Measurements from ENCODE around the gene YIPF4.
A peak's percentile ranks its signal among the peaks of the same experiment; 100 is the strongest.
"Not testable (repeated sequence)": the region's sequence is repeated elsewhere in the genome, so short reads cannot be mapped to it uniquely, and the experiment has no call there.

Gene YIPF4

GRCh38 chr2:32289165-32289999 is 11.7 kb downstream of the YIPF4 start:
- DNase-seq (ENCODE audit: low spot score): peak; percentile 20

GRCh38 chr2:32290000-32290339 is 12.3 kb downstream of the YIPF4 start:
- DNase-seq (ENCODE audit: low spot score): no peak

GRCh38 chr2:32291746-32292145 is 14.0 kb downstream of the YIPF4 start:
- no peak for DNase-seq (ENCODE audit: low spot score)

DNA sequence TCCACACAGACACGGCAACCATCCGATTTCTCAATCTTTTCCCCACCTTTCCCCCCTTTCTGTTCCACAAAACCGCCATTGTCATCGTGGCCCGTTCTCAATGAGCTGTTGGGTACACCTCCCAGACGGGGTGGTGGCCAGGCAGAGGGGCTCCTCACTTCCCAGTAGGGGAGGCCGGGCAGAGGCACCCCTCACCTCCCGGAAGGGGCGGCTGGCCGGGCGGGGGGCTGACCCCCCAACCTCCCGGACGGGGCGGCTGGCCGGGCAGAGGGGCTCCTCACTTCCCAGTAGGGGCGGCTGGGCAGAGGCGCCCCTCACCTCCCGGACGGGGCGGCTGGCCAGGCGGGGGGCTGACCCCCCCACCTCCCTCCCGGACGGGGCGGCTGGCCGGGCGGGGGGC is 15.8 kb downstream of the YIPF4 start:
- DNase-seq (ENCODE audit: low spot score): not testable (repeated sequence)

DNA sequence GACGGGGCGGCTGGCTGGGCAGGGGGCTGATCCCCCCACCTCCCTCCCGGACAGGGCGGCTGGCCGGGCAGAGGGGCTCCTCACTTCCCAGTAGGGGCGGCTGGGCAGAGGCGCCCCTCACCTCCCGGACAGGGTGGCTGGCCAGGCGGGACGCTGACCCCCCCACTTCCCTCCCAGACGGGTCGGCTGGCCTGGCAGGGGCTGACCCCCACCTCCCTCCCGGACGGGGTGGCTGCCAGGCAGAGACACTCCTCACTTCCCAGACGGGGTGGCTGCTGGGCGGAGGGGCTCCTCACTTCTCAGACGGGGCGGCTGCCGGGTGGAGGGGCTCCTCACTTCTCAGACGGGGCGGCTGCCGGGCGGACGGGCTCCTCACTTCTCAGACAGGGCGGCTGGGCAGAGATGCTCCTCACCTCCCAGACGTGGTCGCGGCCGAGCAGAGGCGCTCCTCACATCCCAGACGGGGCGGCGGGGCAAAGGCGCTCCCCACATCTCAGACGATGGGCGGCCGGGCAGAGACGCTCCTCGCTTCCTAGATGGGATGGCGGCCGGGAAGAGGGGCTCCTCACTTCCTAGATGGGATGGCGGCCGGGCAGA is 16.4 kb downstream of the YIPF4 start:
- not testable (repeated sequence) for DNase-seq (ENCODE audit: low spot score)

DNA sequence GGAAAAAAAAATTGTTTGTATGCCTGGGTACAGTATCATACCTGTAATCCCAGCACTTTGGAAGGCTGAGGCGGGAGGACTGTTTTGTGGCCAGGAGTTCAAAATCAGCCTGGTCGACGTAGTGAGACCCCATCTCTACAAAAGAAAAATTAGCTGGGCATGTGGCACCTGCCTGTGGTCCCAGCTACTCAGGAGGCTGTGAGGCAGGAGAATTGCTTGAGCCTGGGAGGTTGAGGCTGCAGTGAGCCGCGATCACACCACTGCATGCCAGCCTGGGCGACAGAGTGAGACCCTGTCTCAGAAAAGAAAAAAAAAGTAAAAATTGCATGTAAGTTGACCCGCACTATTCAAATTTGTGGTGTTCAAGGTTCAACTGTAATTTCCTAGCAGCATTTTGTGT is 32.9 kb downstream of the YIPF4 start:
- DNase-seq (ENCODE audit: low spot score): no peak

DNA sequence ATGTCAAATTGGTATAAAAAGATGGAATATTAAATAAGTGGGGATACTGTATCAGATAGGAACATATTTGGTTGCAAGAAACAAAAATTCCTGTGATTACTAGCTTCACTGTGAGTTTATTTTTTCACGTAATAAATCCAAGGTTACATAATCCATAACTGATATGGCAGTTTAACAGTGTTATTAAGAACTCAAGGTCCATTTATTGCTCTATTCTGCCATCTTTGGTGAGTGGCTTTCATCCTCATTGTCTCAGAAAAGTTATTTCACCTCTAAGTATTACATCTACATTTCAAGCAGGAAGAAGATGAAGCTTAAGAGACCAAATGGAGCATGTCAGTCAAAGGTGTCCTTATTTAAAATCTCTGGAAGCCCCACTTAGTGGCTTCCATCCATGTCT is 37.2 kb downstream of the YIPF4 start:
- DNase-seq (ENCODE audit: low spot score): no peak

DNA sequence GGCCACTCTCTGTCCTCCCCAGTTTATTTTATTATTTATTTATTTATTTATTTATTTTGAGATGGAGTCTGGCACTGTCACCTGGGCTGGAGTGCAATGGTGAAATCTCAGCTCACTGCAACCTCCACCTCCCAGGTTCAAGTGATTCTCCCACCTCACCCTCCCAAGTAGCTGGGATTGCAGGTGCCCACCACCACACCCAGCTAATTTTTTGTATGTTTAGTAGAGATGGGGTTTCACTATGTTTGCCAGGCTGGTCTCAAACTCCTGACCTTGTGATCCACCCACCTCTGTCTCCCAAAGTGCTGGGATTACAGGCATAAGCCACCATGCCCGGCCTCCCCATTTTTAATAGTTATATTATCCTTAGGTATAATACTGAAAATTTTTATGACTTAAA is 51.0 kb downstream of the YIPF4 start:
- not testable (repeated sequence) for DNase-seq (ENCODE audit: low spot score)

GRCh38 chr2:32329180-32329980 is 51.7 kb downstream of the YIPF4 start:
- DNase-seq (ENCODE audit: low spot score): peak; percentile 48

- DNase-seq (ENCODE audit: low spot score): no peak
Observed at GRCh38 chr2:32330136-32330535, 52.4 kb downstream of the YIPF4 start.

- DNase-seq (ENCODE audit: low spot score): no peak
Observed at GRCh38 chr2:32342801-32343200, 65.1 kb downstream of the YIPF4 start.

- not testable (repeated sequence) for DNase-seq (ENCODE audit: low spot score)
Observed at GRCh38 chr2:32350797-32351196, 73.1 kb downstream of the YIPF4 start.

- DNase-seq (ENCODE audit: low spot score): no peak
Observed at GRCh38 chr2:32355976-32356680, 78.4 kb downstream of the YIPF4 start.

GRCh38 chr2:32356681-32357317 is 79.1 kb downstream of the YIPF4 start, which contains the start of gene BIRC6:
BIRC6 (plus strand) TSS chr2:32357023; CDS start chr2:32357162, 139 bp downstream.
- DNase-seq (ENCODE audit: low spot score): peak; percentile 92

- peak; percentile 37 for DNase-seq (ENCODE audit: low spot score)
Observed at GRCh38 chr2:32357318-32358110, 79.8 kb downstream of the YIPF4 start.

DNA sequence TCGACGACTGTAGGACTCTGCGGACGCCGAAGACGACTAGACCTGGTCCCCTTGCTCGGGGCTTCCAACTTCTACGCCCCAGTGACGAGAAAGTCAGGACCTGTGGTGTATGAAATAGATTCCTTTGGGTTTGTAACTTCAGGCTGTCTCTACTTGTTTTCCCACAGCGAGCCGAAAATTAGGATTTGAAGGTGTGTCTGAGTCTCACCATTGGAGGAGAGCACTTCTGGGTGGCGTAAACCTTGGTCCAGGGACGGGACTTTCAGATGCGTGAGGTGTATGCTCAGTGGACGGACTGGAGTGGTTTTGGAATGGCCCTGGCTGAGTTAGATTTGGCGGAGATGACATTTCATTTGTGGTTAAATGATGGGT is 80.4 kb downstream of the YIPF4 start:
- no peak for DNase-seq (ENCODE audit: low spot score)

DNA sequence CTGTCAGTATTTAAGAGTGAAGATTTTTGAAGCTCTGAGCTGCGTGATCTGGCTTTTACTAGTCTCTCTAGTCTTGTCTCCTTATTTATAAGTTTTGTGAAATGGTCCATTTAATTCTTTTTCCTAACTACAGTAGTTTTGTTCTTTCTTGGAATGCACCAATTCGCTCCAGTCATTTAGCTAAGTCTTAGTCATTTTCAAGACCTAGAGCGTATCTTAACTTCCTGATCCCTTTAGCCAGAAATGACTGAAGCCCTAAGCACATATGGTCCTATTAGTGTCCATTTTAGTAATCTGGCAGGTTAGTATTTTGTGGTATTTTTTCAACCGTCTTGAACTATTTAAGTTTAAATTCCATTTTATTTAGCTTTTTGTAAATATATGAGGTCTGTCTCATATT is 82.7 kb downstream of the YIPF4 start:
- DNase-seq (ENCODE audit: low spot score): no peak

GRCh38 chr2:32362997-32363396 is 85.3 kb downstream of the YIPF4 start:
- not testable (repeated sequence) for DNase-seq (ENCODE audit: low spot score)

DNA sequence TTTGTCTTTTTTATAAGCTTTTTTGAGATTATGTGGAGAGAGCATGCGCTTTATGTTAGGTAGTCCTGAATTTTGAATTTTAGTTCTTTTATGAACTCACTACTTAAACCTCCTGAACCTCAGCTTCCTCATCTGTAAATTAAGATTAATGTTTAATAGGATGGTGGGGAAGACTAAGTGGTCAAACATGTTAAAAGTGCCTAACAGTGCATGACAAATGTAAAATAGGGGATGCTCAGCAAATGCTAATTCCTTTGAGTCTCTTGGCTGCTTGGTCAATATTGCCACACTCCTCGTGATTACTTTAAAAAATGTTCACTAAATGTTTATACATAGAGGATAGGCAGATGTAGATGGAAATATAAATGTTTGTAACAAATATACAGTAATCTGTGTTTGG is 85.9 kb downstream of the YIPF4 start:
- no peak for DNase-seq (ENCODE audit: low spot score)

DNA sequence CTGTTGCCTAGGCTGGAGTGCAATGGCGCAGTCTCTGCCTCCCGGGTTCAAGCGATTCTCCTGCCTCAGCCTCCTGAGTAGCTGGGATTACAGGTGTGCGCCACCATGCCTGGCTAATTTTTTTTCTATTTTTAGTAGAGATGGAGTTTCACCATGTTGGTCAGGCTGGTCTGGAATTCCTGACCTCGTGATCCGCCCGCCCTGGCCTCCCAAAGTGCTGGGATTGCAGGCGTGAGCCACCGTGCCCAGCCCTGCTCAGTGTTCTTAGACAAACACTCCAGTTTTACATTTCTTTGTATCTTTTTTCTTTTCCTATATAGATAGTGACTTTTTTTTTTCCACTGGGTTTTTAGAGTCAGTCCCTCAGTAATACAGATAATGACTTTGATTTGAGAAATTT is 86.6 kb downstream of the YIPF4 start:
- not testable (repeated sequence) for DNase-seq (ENCODE audit: low spot score)

GRCh38 chr2:32365679-32366078 is 88.0 kb downstream of the YIPF4 start:
- DNase-seq (ENCODE audit: low spot score): not testable (repeated sequence)
